Thoracic aorta (tissue), 2 donors: Measurements from ENCODE around the gene RIBC1. TPM values are rescaled to one million over a fixed set of nuclear protein-coding genes. Genes with fewer than 3 reads are reported as not detected.
"Not testable (repeated sequence)": the region's sequence is repeated elsewhere in the genome, so short reads cannot be mapped to it uniquely, and the experiment has no call there.

ENCODE experiments used
- ATAC-seq: fragments of 150-250 bp; one replicate; pipeline ENCODE4 v1.8.0; 2017; ENCODE audit warnings: low read depth; ENCODE audit not compliant: insufficient number of reproducible peaks, low FRiP score
- DNase-seq: peaks from one replicate; pipeline ENCODE4 v3.0.0-alpha.2; 2020; ENCODE audit warnings: low spot score
- H3K27ac ChIP-seq, 2 donors: fragments of 200-600 bp; sonication (generic); 1 replicate in 1 of 2; 2 replicates in 1 of 2; pipeline ENCODE4 v1.5.1; 2016; ENCODE audit warnings: mild to moderate bottlenecking in 2 of 2, moderate library complexity in 2 of 2
- H3K27me3 ChIP-seq: fragments of 200-600 bp; sonication (generic); replicated peaks from 2 replicates; pipeline ENCODE4 v1.6.0; 2016; ENCODE audit warnings: mild to moderate bottlenecking; ENCODE audit not compliant: insufficient read depth
- H3K36me3 ChIP-seq: fragments of 200-600 bp; sonication (generic); one replicate; pipeline ENCODE4 v1.5.1; 2016
- H3K4me1 ChIP-seq, 2 donors: fragments of 200-600 bp; sonication (generic); 1 replicate in 1 of 2; 2 replicates in 1 of 2; pipeline versions ENCODE4 v1.5.1 to v1.6.0; 2016; ENCODE audit warnings: low read depth in 2 of 2, mild to moderate bottlenecking in 1 of 2; ENCODE audit not compliant: control insufficient read depth in 1 of 2
- H3K4me3 ChIP-seq: fragments of 200-600 bp; sonication (generic); 2 replicates; pipeline ENCODE4 v1.5.1; 2016; ENCODE audit warnings: mild to moderate bottlenecking
- H3K9me3 ChIP-seq: fragments of 200-600 bp; sonication (generic); 2 replicates; pipeline ENCODE4 v1.5.1; 2016
- CTCF ChIP-seq: fragments of 200-600 bp; sonication (generic); IDR thresholded peaks from one replicate; pipeline ENCODE4 v1.5.1; 2019; ENCODE audit warnings: antibody characterized with exemption
- total RNA-seq, 2 donors: library from RNA; depleted of rRNA; stranded (reverse); fragments of >200 nt; gene quantifications; one replicate each; pipeline versions ENCODE4 v1.1.0 to v1.2.3, GENCODE V29; 2016

Gene RIBC1
- total RNA-seq, 2 donors from 2014 or later: not detected

GRCh38 chrX:53398216-53398615 lies 24.5 kb upstream of the RIBC1 start:
- no peaks in the 10 kb centered on the region for H3K4me1 ChIP-seq
- H3K27me3 ChIP-seq: no peaks in the 10 kb centered on the region
- H3K9me3 ChIP-seq: no peaks in the 10 kb centered on the region
- H3K27ac ChIP-seq: no peak overlapping the region
- no peak for ATAC-seq
- peaks cover 6% of the 10 kb centered on the region for H3K36me3 ChIP-seq
- DNase-seq: no peak
- TF ChIP-seq CTCF: no peak
- H3K4me3 ChIP-seq: no peak overlapping the region

- H3K9me3 ChIP-seq: no peaks in the 10 kb centered on the region
- no peak overlapping the region for H3K27ac ChIP-seq
- H3K4me1 ChIP-seq: no peaks in the 10 kb centered on the region
- H3K36me3 ChIP-seq: peaks cover 26% of the 10 kb centered on the region
- H3K27me3 ChIP-seq: no peaks in the 10 kb centered on the region
- no peak for TF ChIP-seq CTCF
- ATAC-seq (no peak), DNase-seq (no peak)
- H3K4me3 ChIP-seq: no peak overlapping the region
These were observed 19.1 kb upstream of the RIBC1 start for GRCh38 chrX:53403535-53403934.

GRCh38 chrX:53412446-53412845 lies 10.2 kb upstream of the RIBC1 start:
- H3K27me3 ChIP-seq: no peaks in the 10 kb centered on the region
- ATAC-seq (no peak), DNase-seq (no peak)
- no peaks in the 10 kb centered on the region for H3K9me3 ChIP-seq
- H3K4me1 ChIP-seq: no peaks in the 10 kb centered on the region
- peaks cover 30% of the 10 kb centered on the region for H3K36me3 ChIP-seq
- H3K27ac ChIP-seq: no peak overlapping the region
- H3K4me3 ChIP-seq: no peak overlapping the region
- TF ChIP-seq CTCF: no peak

- DNase-seq, H3K9me3 ChIP-seq, H3K36me3 ChIP-seq, H3K4me3 ChIP-seq, H3K27me3 ChIP-seq, ATAC-seq, H3K27ac ChIP-seq: not testable (repeated sequence)
- H3K4me1 ChIP-seq: peaks cover 9 to 22% of the 10 kb centered on the region in 2 donors
These were observed 2.3 kb upstream of the RIBC1 start for GRCh38 chrX:53420351-53420750.

GRCh38 chrX:53421125-53421524 lies 1.5 kb upstream of the RIBC1 start:
- H3K27me3 ChIP-seq: no peaks in the 10 kb centered on the region
- H3K9me3 ChIP-seq: no peaks in the 10 kb centered on the region
- no peaks in the 10 kb centered on the region for H3K36me3 ChIP-seq
- peak overlapping the region; percentile 73 for H3K4me3 ChIP-seq
- no peak overlapping the region for H3K27ac ChIP-seq
- no peak for TF ChIP-seq CTCF
- peaks cover 9 to 22% of the 10 kb centered on the region in 2 donors for H3K4me1 ChIP-seq
- DNase-seq (no peak), ATAC-seq (no peak)

GRCh38 chrX:53421772-53422085 lies 944 bp upstream of the RIBC1 start:
- H3K9me3 ChIP-seq: no peaks in the 10 kb centered on the region
- ATAC-seq (no peak), DNase-seq (no peak)
- TF ChIP-seq CTCF: no peak
- peak overlapping the region; percentile 73 for H3K4me3 ChIP-seq
- no peaks in the 10 kb centered on the region for H3K27me3 ChIP-seq
- no peaks in the 10 kb centered on the region for H3K36me3 ChIP-seq
- H3K27ac ChIP-seq: peak overlapping the region; percentile 83 to 89
- H3K4me1 ChIP-seq: peaks cover 9 to 22% of the 10 kb centered on the region in 2 donors
